ENCODE results near the gene DAPL1. TPM values are rescaled to one million over a fixed set of nuclear protein-coding genes. Genes with fewer than 3 reads are reported as not detected.

Gene DAPL1
- total and polyA plus RNA-seq, 2 experiments from 2014 or later = not detected

DNA sequence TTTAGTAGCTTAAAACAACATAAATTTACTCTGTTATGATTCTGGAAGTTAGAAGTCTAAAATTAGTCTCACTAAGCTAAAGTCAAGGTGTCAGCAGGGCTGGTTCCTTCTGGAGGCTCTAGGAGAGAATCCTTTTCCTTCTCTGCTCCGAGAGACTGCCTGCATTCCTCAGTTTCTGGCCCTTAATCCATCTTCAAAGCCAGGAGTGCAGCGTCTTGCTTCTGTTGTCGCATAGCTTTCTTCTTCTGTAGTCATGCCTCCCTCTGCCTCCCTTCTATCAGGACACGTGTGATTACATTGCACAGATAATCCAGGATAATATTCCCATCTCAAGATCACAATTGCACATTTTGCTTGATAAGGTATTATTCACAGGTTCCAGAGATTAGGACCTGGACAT lies 35.1 kb downstream of the DAPL1 start:
- 38 to 41% methylated on average over 4 of the region's 4 CpGs for WGBS, 2 experiments (ENCODE audit: low coverage in 1 of 2, low lambda C conversion rate in 2 of 2, missing lambda C conversion rate in 2 of 2)
- no peak overlapping the region for H3K9ac ChIP-seq
- no peaks in the 10 kb centered on the region for H3K79me2 ChIP-seq (ENCODE audit: insufficient read depth)
- in situ Hi-C loops (cut with MboI) = no loop called here
- no peaks in the 10 kb centered on the region for H4K20me1 ChIP-seq (ENCODE audit: insufficient read depth)
- peaks cover 10% of the 10 kb centered on the region for H3K4me1 ChIP-seq (ENCODE audit: insufficient read depth)
- TF ChIP-seq EZH2 (IDR thresholded peaks at IDR 0.05; ENCODE audit: insufficient read depth, poor library complexity, severe bottlenecking) (no peak), EZH2phosphoT487 (IDR thresholded peaks at IDR 0.05; ENCODE audit: insufficient read depth, low read depth) (no peak)
- H3K9me2 ChIP-seq (ENCODE audit: insufficient read depth) = no peaks in the 10 kb centered on the region
- 0 out of 2 replicates have a peak overlapping the region, but pooled peaks have one; percentile 10 for H2AFZ ChIP-seq
- H3K27ac ChIP-seq = no peak overlapping the region
- no peaks in the 10 kb centered on the region for H3K9me3 ChIP-seq (ENCODE audit: low read depth)
- no peak for DNase-seq
- H3F3A ChIP-seq (ENCODE audit: insufficient read depth) = no peaks in the 10 kb centered on the region; the same call in 1 of the 2 replicates
- no peak overlapping the region for H3K4me3 ChIP-seq
- H3K4me2 ChIP-seq (ENCODE audit: unreplicated experiment) = no peak overlapping the region
- no peaks in the 10 kb centered on the region for H3K36me3 ChIP-seq (ENCODE audit: low read depth)
- H3K27me3 ChIP-seq (replicated peaks; ENCODE audit: insufficient read depth) = no peaks in the 10 kb centered on the region

DNA sequence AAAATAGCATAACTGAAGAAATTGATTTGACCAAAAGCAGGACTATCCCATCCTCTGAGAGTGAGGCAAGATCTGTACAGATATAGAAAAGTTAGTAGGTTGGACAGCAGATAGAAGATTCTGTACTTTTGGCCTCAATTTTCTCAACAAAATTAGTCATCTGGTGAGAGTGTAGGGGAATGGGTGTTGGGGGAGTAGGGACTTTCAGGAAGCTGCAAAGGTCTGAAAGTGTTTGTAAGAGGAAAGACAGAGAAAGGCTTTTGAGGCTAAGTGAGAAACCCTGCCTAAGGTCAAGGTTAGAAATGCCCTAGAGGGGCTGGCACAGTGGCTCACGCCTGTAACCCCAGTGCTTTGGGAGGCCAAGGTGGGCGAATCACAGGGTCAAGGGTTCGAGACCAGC lies 40.3 kb downstream of the DAPL1 start:
- 71 to 81% methylated on average over 3 of the region's 3 CpGs for WGBS, 2 experiments (ENCODE audit: low coverage in 1 of 2, low lambda C conversion rate in 2 of 2, missing lambda C conversion rate in 2 of 2)
- in situ Hi-C loops (cut with MboI) = no loop called here
- Histone ChIP-seq H3K36me3 (ENCODE audit: low read depth) (no peaks in the 10 kb centered on the region), H3K79me2 (ENCODE audit: insufficient read depth) (no peaks in the 10 kb centered on the region), H2AFZ (no peak overlapping the region), H3K4me1 (ENCODE audit: insufficient read depth) (no peaks in the 10 kb centered on the region), H4K20me1 (ENCODE audit: insufficient read depth) (no peaks in the 10 kb centered on the region), H3K27ac (no peak overlapping the region), H3K9me3 (ENCODE audit: low read depth) (no peaks in the 10 kb centered on the region), H3F3A (ENCODE audit: insufficient read depth) (no peaks in the 10 kb centered on the region), H3K4me2 (ENCODE audit: unreplicated experiment) (no peak overlapping the region), H3K27me3 (replicated peaks; ENCODE audit: insufficient read depth) (no peaks in the 10 kb centered on the region), H3K9ac (no peak overlapping the region), H3K9me2 (ENCODE audit: insufficient read depth) (no peaks in the 10 kb centered on the region), H3K4me3 (no peak overlapping the region)
- TF ChIP-seq EZH2phosphoT487 (IDR thresholded peaks at IDR 0.05; ENCODE audit: insufficient read depth, low read depth) (no peak), EZH2 (IDR thresholded peaks at IDR 0.05; ENCODE audit: insufficient read depth, poor library complexity, severe bottlenecking) (no peak)
- DNase-seq = peak; percentile 11

DNA sequence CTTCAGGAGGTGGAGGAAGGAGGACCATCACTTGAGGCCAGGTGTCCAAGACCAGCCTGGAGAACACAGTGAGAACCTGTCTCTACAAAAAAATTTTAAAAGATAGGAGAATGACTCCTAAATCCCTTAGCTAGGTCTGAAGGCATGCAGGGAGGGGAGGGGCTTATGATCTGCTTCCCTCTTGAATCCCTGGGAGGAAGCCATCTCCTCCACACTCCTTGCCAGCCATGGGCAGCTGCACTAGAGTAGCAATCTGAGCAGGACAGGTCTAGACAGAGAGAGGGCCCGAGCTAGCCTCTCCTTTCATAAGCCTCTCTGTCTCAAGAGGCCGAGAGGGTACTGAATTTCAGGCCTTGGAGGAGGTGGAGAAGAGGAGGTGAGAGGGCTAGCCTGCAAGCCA lies 42.5 kb downstream of the DAPL1 start:
- TF ChIP-seq EZH2 (IDR thresholded peaks at IDR 0.05; ENCODE audit: insufficient read depth, poor library complexity, severe bottlenecking) = no peak
- no peak for TF ChIP-seq EZH2phosphoT487 (IDR thresholded peaks at IDR 0.05; ENCODE audit: insufficient read depth, low read depth)
- no peak overlapping the region for H3K27ac ChIP-seq
- no peaks in the 10 kb centered on the region for H4K20me1 ChIP-seq (ENCODE audit: insufficient read depth)
- H3K9me3 ChIP-seq (ENCODE audit: low read depth) = no peaks in the 10 kb centered on the region
- H3F3A ChIP-seq (ENCODE audit: insufficient read depth) = peaks cover 5% of the 10 kb centered on the region; the same call in 1 of the 2 replicates
- no peaks in the 10 kb centered on the region for H3K36me3 ChIP-seq (ENCODE audit: low read depth)
- no peak overlapping the region for H3K4me3 ChIP-seq
- peaks cover 11% of the 10 kb centered on the region for H3K4me1 ChIP-seq (ENCODE audit: insufficient read depth)
- no peaks in the 10 kb centered on the region for H3K27me3 ChIP-seq (replicated peaks; ENCODE audit: insufficient read depth)
- H3K79me2 ChIP-seq (ENCODE audit: insufficient read depth) = no peaks in the 10 kb centered on the region
- DNase-seq = no peak
- H3K4me2 ChIP-seq (ENCODE audit: unreplicated experiment) = no peak overlapping the region
- WGBS, 2 experiments (ENCODE audit: low coverage in 1 of 2, low lambda C conversion rate in 2 of 2, missing lambda C conversion rate in 2 of 2) = 63 to 81% methylated on average over 2 of the region's 2 CpGs
- H3K9me2 ChIP-seq (ENCODE audit: insufficient read depth) = no peaks in the 10 kb centered on the region
- in situ Hi-C loops (cut with MboI) = no loop called here
- H2AFZ ChIP-seq = no peak overlapping the region
- H3K9ac ChIP-seq = no peak overlapping the region

GRCh38 chr2:158841850-158842249 lies 46.7 kb downstream of the DAPL1 start:
- H2AFZ ChIP-seq = no peak overlapping the region
- peaks cover 5% of the 10 kb centered on the region; the same call in 1 of the 2 replicates for H3F3A ChIP-seq (ENCODE audit: insufficient read depth)
- peaks cover 21% of the 10 kb centered on the region for H3K4me1 ChIP-seq (ENCODE audit: insufficient read depth)
- DNase-seq = peak; percentile 68
- no peaks in the 10 kb centered on the region for H3K9me3 ChIP-seq (ENCODE audit: low read depth)
- no peak overlapping the region for H3K9ac ChIP-seq
- no peaks in the 10 kb centered on the region for H4K20me1 ChIP-seq (ENCODE audit: insufficient read depth)
- H3K27me3 ChIP-seq (replicated peaks; ENCODE audit: insufficient read depth) = no peaks in the 10 kb centered on the region
- no peaks in the 10 kb centered on the region for H3K9me2 ChIP-seq (ENCODE audit: insufficient read depth)
- H3K79me2 ChIP-seq (ENCODE audit: insufficient read depth) = no peaks in the 10 kb centered on the region
- peak overlapping the region; percentile 16 for H3K4me2 ChIP-seq (ENCODE audit: unreplicated experiment)
- no peaks in the 10 kb centered on the region for H3K36me3 ChIP-seq (ENCODE audit: low read depth)
- in situ Hi-C loops (cut with MboI) = no loop called here
- H3K27ac ChIP-seq = 0 out of 2 replicates have a peak overlapping the region, but pooled peaks have one; percentile 3
- no peak overlapping the region for H3K4me3 ChIP-seq
- TF ChIP-seq EZH2phosphoT487 (IDR thresholded peaks at IDR 0.05; ENCODE audit: insufficient read depth, low read depth) = no peak
- no peak for TF ChIP-seq EZH2 (IDR thresholded peaks at IDR 0.05; ENCODE audit: insufficient read depth, poor library complexity, severe bottlenecking)

DNA sequence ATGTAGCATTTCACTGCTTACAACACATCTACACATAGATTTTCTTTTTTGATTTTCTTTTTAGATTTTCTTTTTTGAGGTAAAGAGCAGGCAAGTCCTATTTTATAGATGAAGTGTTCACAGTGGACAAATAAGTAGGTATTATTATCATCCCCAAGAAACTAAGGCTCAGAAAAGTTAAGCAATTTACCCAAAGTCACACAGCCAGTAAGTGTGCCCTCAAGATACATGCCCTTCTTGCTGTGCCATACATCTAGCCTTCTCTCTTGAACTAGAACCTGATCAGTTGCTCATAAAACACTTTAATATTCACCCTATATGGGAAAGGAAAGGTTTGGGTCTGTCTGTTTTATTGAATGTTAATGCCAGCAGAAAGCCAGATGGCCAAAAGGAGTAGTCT lies 50.3 kb downstream of the DAPL1 start:
- no peaks in the 10 kb centered on the region for H3K27me3 ChIP-seq (replicated peaks; ENCODE audit: insufficient read depth)
- H3F3A ChIP-seq (ENCODE audit: insufficient read depth) = peaks cover 5% of the 10 kb centered on the region; the same call in 1 of the 2 replicates
- no peaks in the 10 kb centered on the region for H3K9me2 ChIP-seq (ENCODE audit: insufficient read depth)
- no peak overlapping the region for H3K4me2 ChIP-seq (ENCODE audit: unreplicated experiment)
- no peak overlapping the region for H3K4me3 ChIP-seq
- no peak overlapping the region for H3K9ac ChIP-seq
- no peaks in the 10 kb centered on the region for H3K9me3 ChIP-seq (ENCODE audit: low read depth)
- no peak overlapping the region for H3K27ac ChIP-seq
- in situ Hi-C loops (cut with MboI) = no loop called here
- H3K4me1 ChIP-seq (ENCODE audit: insufficient read depth) = peaks cover 21% of the 10 kb centered on the region
- H2AFZ ChIP-seq = no peak overlapping the region
- no peaks in the 10 kb centered on the region for H3K36me3 ChIP-seq (ENCODE audit: low read depth)
- TF ChIP-seq EZH2 (IDR thresholded peaks at IDR 0.05; ENCODE audit: insufficient read depth, poor library complexity, severe bottlenecking) (no peak), EZH2phosphoT487 (IDR thresholded peaks at IDR 0.05; ENCODE audit: insufficient read depth, low read depth) (no peak)
- H4K20me1 ChIP-seq (ENCODE audit: insufficient read depth) = no peaks in the 10 kb centered on the region
- no peak for DNase-seq
- H3K79me2 ChIP-seq (ENCODE audit: insufficient read depth) = no peaks in the 10 kb centered on the region
